K562 (cell line): ENCODE measurements around the gene OR2F2. TPM values are rescaled to one million over a fixed set of nuclear protein-coding genes. Genes with fewer than 3 reads are reported as not detected.
A peak's percentile ranks its signal among the peaks of the same experiment; 100 is the strongest.

Experiments
- CCNT2 ChIP-seq: IDR thresholded peaks from 2 replicates; pipeline ENCODE4 v1.6.1; 2011; ENCODE audit warnings: borderline replicate concordance, low read depth, mild to moderate bottlenecking, moderate library complexity, mixed read lengths, low read length; ENCODE audit not compliant: insufficient read length; ENCODE audit errors: extremely low read depth
- FUS ChIP-seq: fragments of 200-400 bp; formaldehyde crosslinking; optimal IDR thresholded peaks from 2 replicates; pipeline ENCODE3; 2017; ENCODE audit warnings: low read depth, low read length
- HLTF ChIP-seq: fragments of 450-650 bp; IDR thresholded peaks from 2 replicates; pipeline ENCODE4 v1.6.1; 2016
- NFYB ChIP-seq: IDR thresholded peaks from 2 replicates; pipeline ENCODE4 v1.6.1; 2011; ENCODE audit warnings: mild to moderate bottlenecking, moderate library complexity; ENCODE audit not compliant: insufficient read length; ENCODE audit errors: extremely low read depth
- SRSF3 ChIP-seq: fragments of 200-400 bp; formaldehyde crosslinking; IDR thresholded peaks from 2 replicates; pipeline ENCODE4 v1.6.1; 2016; ENCODE audit warnings: mild to moderate bottlenecking, low read length, moderate library complexity; ENCODE audit not compliant: insufficient read depth
- TBP ChIP-seq: optimal IDR thresholded peaks from 2 replicates; pipeline ENCODE3; 2011; ENCODE audit warnings: low read depth, low read length, improper control_type of control experiment
- ZC3H11A ChIP-seq: IDR thresholded peaks from 2 replicates; pipeline ENCODE4 v1.6.1; 2012; ENCODE audit warnings: low read depth, low read length, improper control_type of control experiment
- ZEB2 ChIP-seq: fragments of 450-650 bp; IDR thresholded peaks from 2 replicates; pipeline ENCODE4 v1.6.1; 2016
- ZNF23 ChIP-seq: fragments of 250-450 bp; sonication (Bioruptor Pico); IDR thresholded peaks from 2 replicates; pipeline ENCODE4 v1.4.0; 2020; ENCODE audit warnings: mild to moderate bottlenecking
- ZNF263 ChIP-seq: sonication (generic); formaldehyde crosslinking; IDR thresholded peaks from 2 replicates; pipeline ENCODE4 v1.8.0; 2022; ENCODE audit warnings: mild to moderate bottlenecking, missing genetic modification reagents, borderline replicate concordance
- polyA plus RNA-seq, 8 experiments: library from polyadenylated mRNA; depleted of rRNA in 4 of 8; stranded (reverse) in 5 of 8; unstranded in 3 of 8; fragments of >200 nt; fragmentation: Nextera tagmentation in 2 of 8; fragmentation: Illumina TruSeq in 1 of 8; extraction: Ambion mirVana in 2 of 8; extraction: Trizol in 1 of 8; gene quantifications; 2 replicates each; pipeline versions ENCODE4 v1.2.1 to v1.2.3, GENCODE V29; 2011 to 2014; ENCODE audit warnings: inconsistent platforms in 1 of 8, missing spikeins in 1 of 8
- total RNA-seq, 7 experiments: library from RNA; depleted of rRNA in 6 of 7; stranded (reverse); fragments of >200 nt in 6 of 7; fragmentation: Illumina TruSeq in 2 of 7; extraction: Trizol in 2 of 7; gene quantifications; 2 replicates each; pipeline versions ENCODE4 v1.2.1 to v1.2.3, GENCODE V29; 2011 to 2021; ENCODE audit warnings: low replicate concordance in 1 of 7
- TF ChIP-seq, protein P1 (sequence below), 2 experiments: fragments of 450-650 bp in 1 of 2; IDR thresholded peaks; 2 replicates each; pipeline ENCODE4 v1.6.1; 2011 to 2017; ENCODE audit warnings: low read depth in 2 of 2, antibody characterized with exemption in 1 of 2, borderline replicate concordance in 1 of 2, low read length in 1 of 2, mild to moderate bottlenecking in 1 of 2, mixed read lengths in 1 of 2; ENCODE audit not compliant: control insufficient read depth in 1 of 2
- TF ChIP-seq, protein P2 (sequence below), 2 experiments: fragments of 450-650 bp; IDR thresholded peaks; 2 replicates each; pipeline ENCODE4 v1.6.1; 2016
- TF ChIP-seq, protein P3 (sequence below): fragments of 250-450 bp; sonication (Bioruptor Pico); IDR thresholded peaks from 2 replicates; pipeline ENCODE4 v1.4.0; 2020; ENCODE audit warnings: borderline replicate concordance
- TF ChIP-seq, protein P4 (sequence below): fragments of 200-800 bp; sonication (Bioruptor generic); IDR thresholded peaks from 2 replicates; pipeline ENCODE4 v1.6.1; 2016; ENCODE audit warnings: missing genetic modification characterization, missing compliant biosample characterization
- TF ChIP-seq, protein P5 (sequence below): sonication (generic); formaldehyde crosslinking; IDR thresholded peaks from 2 replicates; pipeline ENCODE4 v1.8.0; 2022; ENCODE audit warnings: mild to moderate bottlenecking, missing genetic modification reagents

OR2F2 gene
- total and polyA plus RNA-seq, 9 of the 15 experiments (the other 6 are each of a cell fraction or from before 2014, with no cell fraction given): not detected

DNA sequence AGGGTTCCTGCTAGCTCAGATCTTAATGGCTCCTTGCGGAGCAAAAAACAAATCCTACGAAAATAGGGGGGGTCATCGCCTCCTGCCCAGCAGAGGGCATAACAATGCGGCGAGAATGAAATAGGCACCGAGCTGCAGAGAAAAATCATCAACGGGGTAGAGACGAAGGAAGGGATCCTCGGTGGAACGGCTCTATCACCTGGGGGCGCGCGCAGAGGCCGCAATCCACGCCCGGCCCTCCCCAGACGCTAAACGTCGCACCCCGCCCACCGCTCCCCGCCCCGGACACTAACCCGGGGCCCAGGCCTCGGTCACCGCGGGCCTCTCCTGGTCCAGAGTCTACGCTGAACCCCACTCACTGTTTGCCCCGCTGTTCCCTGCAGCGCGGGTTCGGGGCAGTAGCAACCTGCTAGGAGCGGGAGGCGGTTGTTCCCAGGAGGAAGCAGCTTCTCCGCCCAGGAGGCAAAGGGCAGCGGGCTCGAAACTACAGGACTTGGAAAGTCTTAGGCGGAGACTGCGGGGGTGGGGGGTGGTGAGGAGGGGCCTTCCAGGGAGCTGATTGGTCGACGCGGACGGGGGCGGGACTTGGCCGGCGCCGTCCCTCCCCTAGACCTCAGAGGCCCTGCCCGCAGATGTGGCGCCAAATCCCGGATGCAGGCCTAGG lies 33.2 kb upstream of the OR2F2 start, which contains the start of gene TCAF1 (continued):
- TF ChIP-seq ZNF23 (CRISPR knock-in tag) (no peak), HLTF (no peak), FUS (no peak), TBP (peak; percentile 55), CCNT2 (peak; percentile 62), NFYB (peak; percentile 38), SRSF3 (no peak), ZNF263 (CRISPR knock-in tag) (no peak), ZC3H11A (no peak), ZEB2 (peak; percentile 75)
- TF ChIP-seq, protein P1, sequence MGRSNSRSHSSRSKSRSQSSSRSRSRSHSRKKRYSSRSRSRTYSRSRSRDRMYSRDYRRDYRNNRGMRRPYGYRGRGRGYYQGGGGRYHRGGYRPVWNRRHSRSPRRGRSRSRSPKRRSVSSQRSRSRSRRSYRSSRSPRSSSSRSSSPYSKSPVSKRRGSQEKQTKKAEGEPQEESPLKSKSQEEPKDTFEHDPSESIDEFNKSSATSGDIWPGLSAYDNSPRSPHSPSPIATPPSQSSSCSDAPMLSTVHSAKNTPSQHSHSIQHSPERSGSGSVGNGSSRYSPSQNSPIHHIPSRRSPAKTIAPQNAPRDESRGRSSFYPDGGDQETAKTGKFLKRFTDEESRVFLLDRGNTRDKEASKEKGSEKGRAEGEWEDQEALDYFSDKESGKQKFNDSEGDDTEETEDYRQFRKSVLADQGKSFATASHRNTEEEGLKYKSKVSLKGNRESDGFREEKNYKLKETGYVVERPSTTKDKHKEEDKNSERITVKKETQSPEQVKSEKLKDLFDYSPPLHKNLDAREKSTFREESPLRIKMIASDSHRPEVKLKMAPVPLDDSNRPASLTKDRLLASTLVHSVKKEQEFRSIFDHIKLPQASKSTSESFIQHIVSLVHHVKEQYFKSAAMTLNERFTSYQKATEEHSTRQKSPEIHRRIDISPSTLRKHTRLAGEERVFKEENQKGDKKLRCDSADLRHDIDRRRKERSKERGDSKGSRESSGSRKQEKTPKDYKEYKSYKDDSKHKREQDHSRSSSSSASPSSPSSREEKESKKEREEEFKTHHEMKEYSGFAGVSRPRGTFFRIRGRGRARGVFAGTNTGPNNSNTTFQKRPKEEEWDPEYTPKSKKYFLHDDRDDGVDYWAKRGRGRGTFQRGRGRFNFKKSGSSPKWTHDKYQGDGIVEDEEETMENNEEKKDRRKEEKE (IDR thresholded peaks at IDR 0.05; ENCODE audit: borderline replicate concordance in 1 of 2, control insufficient read depth in 1 of 2, low read depth in 2 of 2, low read length in 1 of 2): no peak
- TF ChIP-seq, protein P2, sequence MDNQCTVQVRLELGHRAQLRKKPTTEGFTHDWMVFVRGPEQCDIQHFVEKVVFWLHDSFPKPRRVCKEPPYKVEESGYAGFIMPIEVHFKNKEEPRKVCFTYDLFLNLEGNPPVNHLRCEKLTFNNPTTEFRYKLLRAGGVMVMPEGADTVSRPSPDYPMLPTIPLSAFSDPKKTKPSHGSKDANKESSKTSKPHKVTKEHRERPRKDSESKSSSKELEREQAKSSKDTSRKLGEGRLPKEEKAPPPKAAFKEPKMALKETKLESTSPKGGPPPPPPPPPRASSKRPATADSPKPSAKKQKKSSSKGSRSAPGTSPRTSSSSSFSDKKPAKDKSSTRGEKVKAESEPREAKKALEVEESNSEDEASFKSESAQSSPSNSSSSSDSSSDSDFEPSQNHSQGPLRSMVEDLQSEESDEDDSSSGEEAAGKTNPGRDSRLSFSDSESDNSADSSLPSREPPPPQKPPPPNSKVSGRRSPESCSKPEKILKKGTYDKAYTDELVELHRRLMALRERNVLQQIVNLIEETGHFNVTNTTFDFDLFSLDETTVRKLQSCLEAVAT (IDR thresholded peaks at IDR 0.05): peak; percentile 43 to 64; a peak in 2 of 4 replicates
- TF ChIP-seq, protein P3, sequence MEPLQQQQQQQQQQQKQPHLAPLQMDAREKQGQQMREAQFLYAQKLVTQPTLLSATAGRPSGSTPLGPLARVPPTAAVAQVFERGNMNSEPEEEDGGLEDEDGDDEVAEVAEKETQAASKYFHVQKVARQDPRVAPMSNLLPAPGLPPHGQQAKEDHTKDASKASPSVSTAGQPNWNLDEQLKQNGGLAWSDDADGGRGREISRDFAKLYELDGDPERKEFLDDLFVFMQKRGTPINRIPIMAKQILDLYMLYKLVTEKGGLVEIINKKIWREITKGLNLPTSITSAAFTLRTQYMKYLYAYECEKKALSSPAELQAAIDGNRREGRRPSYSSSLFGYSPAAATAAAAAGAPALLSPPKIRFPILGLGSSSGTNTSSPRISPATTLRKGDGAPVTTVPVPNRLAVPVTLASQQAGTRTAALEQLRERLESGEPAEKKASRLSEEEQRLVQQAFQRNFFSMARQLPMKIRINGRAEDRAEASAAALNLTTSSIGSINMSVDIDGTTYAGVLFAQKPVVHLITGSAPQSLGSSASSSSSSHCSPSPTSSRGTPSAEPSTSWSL (CRISPR knock-in tag): peak; percentile 84; the same call in 1 of the 2 replicates
- TF ChIP-seq, protein P4, sequence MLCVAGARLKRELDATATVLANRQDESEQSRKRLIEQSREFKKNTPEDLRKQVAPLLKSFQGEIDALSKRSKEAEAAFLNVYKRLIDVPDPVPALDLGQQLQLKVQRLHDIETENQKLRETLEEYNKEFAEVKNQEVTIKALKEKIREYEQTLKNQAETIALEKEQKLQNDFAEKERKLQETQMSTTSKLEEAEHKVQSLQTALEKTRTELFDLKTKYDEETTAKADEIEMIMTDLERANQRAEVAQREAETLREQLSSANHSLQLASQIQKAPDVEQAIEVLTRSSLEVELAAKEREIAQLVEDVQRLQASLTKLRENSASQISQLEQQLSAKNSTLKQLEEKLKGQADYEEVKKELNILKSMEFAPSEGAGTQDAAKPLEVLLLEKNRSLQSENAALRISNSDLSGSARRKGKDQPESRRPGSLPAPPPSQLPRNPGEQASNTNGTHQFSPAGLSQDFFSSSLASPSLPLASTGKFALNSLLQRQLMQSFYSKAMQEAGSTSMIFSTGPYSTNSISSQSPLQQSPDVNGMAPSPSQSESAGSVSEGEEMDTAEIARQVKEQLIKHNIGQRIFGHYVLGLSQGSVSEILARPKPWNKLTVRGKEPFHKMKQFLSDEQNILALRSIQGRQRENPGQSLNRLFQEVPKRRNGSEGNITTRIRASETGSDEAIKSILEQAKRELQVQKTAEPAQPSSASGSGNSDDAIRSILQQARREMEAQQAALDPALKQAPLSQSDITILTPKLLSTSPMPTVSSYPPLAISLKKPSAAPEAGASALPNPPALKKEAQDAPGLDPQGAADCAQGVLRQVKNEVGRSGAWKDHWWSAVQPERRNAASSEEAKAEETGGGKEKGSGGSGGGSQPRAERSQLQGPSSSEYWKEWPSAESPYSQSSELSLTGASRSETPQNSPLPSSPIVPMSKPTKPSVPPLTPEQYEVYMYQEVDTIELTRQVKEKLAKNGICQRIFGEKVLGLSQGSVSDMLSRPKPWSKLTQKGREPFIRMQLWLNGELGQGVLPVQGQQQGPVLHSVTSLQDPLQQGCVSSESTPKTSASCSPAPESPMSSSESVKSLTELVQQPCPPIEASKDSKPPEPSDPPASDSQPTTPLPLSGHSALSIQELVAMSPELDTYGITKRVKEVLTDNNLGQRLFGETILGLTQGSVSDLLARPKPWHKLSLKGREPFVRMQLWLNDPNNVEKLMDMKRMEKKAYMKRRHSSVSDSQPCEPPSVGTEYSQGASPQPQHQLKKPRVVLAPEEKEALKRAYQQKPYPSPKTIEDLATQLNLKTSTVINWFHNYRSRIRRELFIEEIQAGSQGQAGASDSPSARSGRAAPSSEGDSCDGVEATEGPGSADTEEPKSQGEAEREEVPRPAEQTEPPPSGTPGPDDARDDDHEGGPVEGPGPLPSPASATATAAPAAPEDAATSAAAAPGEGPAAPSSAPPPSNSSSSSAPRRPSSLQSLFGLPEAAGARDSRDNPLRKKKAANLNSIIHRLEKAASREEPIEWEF: no peak
- TF ChIP-seq, protein P5, sequence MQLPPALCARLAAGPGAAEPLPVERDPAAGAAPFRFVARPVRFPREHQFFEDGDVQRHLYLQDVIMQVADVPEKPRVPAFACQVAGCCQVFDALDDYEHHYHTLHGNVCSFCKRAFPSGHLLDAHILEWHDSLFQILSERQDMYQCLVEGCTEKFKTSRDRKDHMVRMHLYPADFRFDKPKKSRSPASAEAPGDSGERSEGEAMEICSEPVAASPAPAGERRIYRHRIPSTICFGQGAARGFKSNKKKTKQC (CRISPR knock-in tag): no peak; the same call in 1 of the 2 replicates
